HCT116 (cell line): ENCODE results near the gene RECK.

ENCODE experiments used
- CEBPB ChIP-seq: IDR thresholded peaks from 2 replicates; pipeline ENCODE4 v1.6.1; 2012; ENCODE audit warnings: low read depth
- EZH2phosphoT487 ChIP-seq: fragments of 200-600 bp; IDR thresholded peaks from 2 replicates; pipeline ENCODE4 v1.6.1; 2018; ENCODE audit warnings: antibody characterized with exemption, borderline replicate concordance
- POLR2A ChIP-seq: IDR thresholded peaks from 2 replicates; pipeline ENCODE4 v1.7.0; 2011; ENCODE audit warnings: borderline replicate concordance; ENCODE audit not compliant: insufficient read depth, insufficient read length; ENCODE audit errors: extremely low read depth
- POLR2AphosphoS5 ChIP-seq: IDR thresholded peaks from 2 replicates; pipeline ENCODE4 v1.6.1; 2011; ENCODE audit warnings: mild to moderate bottlenecking, low read depth, low read length, moderate library complexity
- SRF ChIP-seq: IDR thresholded peaks from 2 replicates; pipeline ENCODE4 v1.6.1; 2012; ENCODE audit warnings: low read depth
- TCF7L2 ChIP-seq: IDR thresholded peaks from 2 replicates; pipeline ENCODE4 v1.7.0; 2011; ENCODE audit warnings: borderline replicate concordance, inconsistent platforms; ENCODE audit not compliant: insufficient read depth, insufficient read length; ENCODE audit errors: extremely low read depth
- YY1 ChIP-seq: IDR thresholded peaks from 2 replicates; pipeline ENCODE4 v1.6.1; 2011; ENCODE audit warnings: low read length, low read depth, moderate library complexity, mild to moderate bottlenecking; ENCODE audit not compliant: insufficient replicate concordance; ENCODE audit errors: extremely low read depth
- ZFX ChIP-seq: fragments of 450-650 bp; IDR thresholded peaks from 2 replicates; pipeline ENCODE4 v1.6.1; 2017
- TF ChIP-seq, protein P1 (sequence below), 3 experiments: fragments of 200-600 bp in 1 of 3; sonication (generic) in 1 of 3; IDR thresholded peaks in 2 of 3; conservative IDR thresholded peaks in 1 of 3; 2 replicates each; pipeline ENCODE4 v1.5.1; 2012 to 2017; ENCODE audit warnings: low read depth in 2 of 3, low read length in 2 of 3, antibody characterized with exemption in 1 of 3, borderline replicate concordance in 1 of 3, control low read depth in 1 of 3, mild to moderate bottlenecking in 1 of 3, mixed read lengths in 1 of 3, mixed run types in 1 of 3, moderate library complexity in 1 of 3; ENCODE audit not compliant: insufficient read depth in 1 of 3
- TF ChIP-seq, protein P2 (sequence below): IDR thresholded peaks from 2 replicates; pipeline ENCODE4 v1.6.1; 2012
- TF ChIP-seq, protein P3 (sequence below): IDR thresholded peaks from 2 replicates; pipeline ENCODE4 v1.6.1; 2012; ENCODE audit warnings: low read depth
- TF ChIP-seq, protein P4 (sequence below): IDR thresholded peaks from 2 replicates; pipeline ENCODE4 v1.6.1; 2012

DNA sequence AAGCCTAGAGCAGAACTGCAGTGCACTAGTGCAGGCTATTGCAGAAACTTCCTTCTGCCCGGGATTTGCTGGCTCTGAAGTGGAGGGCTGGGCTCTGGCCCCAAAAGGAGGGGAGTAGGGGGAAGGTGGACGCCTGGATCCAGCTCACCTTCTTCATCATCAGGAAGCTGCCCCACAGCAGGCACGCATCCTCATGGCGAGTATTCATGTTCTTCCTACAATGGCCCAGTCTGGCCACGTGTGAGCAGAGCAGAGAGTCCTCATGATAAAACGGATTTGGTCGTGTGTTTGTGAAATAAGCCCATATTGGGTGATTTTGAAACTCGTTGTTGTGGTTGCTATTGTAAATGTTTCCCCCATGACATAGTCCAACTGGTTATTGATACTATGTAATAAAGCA, 91.6 kb downstream of the RECK start:
- TF ChIP-seq, protein P1, sequence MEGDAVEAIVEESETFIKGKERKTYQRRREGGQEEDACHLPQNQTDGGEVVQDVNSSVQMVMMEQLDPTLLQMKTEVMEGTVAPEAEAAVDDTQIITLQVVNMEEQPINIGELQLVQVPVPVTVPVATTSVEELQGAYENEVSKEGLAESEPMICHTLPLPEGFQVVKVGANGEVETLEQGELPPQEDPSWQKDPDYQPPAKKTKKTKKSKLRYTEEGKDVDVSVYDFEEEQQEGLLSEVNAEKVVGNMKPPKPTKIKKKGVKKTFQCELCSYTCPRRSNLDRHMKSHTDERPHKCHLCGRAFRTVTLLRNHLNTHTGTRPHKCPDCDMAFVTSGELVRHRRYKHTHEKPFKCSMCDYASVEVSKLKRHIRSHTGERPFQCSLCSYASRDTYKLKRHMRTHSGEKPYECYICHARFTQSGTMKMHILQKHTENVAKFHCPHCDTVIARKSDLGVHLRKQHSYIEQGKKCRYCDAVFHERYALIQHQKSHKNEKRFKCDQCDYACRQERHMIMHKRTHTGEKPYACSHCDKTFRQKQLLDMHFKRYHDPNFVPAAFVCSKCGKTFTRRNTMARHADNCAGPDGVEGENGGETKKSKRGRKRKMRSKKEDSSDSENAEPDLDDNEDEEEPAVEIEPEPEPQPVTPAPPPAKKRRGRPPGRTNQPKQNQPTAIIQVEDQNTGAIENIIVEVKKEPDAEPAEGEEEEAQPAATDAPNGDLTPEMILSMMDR (IDR thresholded peaks at IDR 0.05 in 2 of 3, conservative IDR thresholded peaks at IDR 0.05 in 1 of 3; ENCODE audit: borderline replicate concordance in 1 of 3, insufficient read depth in 1 of 3, low read depth in 2 of 3, low read length in 2 of 3): no peak
- TF ChIP-seq, protein P2, sequence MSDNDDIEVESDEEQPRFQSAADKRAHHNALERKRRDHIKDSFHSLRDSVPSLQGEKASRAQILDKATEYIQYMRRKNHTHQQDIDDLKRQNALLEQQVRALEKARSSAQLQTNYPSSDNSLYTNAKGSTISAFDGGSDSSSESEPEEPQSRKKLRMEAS: no peak
- TF ChIP-seq POLR2A (no peak), TCF7L2 (no peak), EZH2phosphoT487 (no peak), SRF (no peak), YY1 (no peak), POLR2AphosphoS5 (no peak), CEBPB (no peak), ZFX (no peak)
- TF ChIP-seq, protein P3, sequence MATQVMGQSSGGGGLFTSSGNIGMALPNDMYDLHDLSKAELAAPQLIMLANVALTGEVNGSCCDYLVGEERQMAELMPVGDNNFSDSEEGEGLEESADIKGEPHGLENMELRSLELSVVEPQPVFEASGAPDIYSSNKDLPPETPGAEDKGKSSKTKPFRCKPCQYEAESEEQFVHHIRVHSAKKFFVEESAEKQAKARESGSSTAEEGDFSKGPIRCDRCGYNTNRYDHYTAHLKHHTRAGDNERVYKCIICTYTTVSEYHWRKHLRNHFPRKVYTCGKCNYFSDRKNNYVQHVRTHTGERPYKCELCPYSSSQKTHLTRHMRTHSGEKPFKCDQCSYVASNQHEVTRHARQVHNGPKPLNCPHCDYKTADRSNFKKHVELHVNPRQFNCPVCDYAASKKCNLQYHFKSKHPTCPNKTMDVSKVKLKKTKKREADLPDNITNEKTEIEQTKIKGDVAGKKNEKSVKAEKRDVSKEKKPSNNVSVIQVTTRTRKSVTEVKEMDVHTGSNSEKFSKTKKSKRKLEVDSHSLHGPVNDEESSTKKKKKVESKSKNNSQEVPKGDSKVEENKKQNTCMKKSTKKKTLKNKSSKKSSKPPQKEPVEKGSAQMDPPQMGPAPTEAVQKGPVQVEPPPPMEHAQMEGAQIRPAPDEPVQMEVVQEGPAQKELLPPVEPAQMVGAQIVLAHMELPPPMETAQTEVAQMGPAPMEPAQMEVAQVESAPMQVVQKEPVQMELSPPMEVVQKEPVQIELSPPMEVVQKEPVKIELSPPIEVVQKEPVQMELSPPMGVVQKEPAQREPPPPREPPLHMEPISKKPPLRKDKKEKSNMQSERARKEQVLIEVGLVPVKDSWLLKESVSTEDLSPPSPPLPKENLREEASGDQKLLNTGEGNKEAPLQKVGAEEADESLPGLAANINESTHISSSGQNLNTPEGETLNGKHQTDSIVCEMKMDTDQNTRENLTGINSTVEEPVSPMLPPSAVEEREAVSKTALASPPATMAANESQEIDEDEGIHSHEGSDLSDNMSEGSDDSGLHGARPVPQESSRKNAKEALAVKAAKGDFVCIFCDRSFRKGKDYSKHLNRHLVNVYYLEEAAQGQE: no peak
- TF ChIP-seq, protein P4, sequence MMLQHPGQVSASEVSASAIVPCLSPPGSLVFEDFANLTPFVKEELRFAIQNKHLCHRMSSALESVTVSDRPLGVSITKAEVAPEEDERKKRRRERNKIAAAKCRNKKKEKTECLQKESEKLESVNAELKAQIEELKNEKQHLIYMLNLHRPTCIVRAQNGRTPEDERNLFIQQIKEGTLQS: no peak
